T-helper 2 cell treated with Interferon-gamma antibody and Interleukin-4, amounts not matched to agents 5 μg/mL and 100 μg/mL, for 36 hours (primary cell): ENCODE results near the gene TMEM237.
"Not testable (repeated sequence)": the region's sequence is repeated elsewhere in the genome, so short reads cannot be mapped to it uniquely, and the experiment has no call there.

Source experiments
- DNase-seq: peaks from one replicate; pipeline ENCODE4 v3.0.0; 2021; ENCODE audit warnings: low spot score
- H3K27ac Mint-ChIP-seq: one replicate; pipeline ENCODE4 v1.8.0; 2021; ENCODE audit warnings: mild to moderate bottlenecking, mixed read lengths
- H3K27me3 Mint-ChIP-seq: one replicate; pipeline ENCODE4 v1.8.0; 2021; ENCODE audit warnings: low read depth, mixed read lengths
- H3K36me3 Mint-ChIP-seq: one replicate; pipeline ENCODE4 v1.8.0; 2021; ENCODE audit warnings: low read depth, mixed read lengths
- H3K4me1 Mint-ChIP-seq: one replicate; pipeline ENCODE4 v1.8.0; 2021; ENCODE audit warnings: low read depth, mixed read lengths
- H3K4me3 Mint-ChIP-seq: one replicate; pipeline ENCODE4 v1.8.0; 2022; ENCODE audit warnings: mild to moderate bottlenecking, moderate library complexity, mixed read lengths
- H3K9me3 Mint-ChIP-seq: one replicate; pipeline ENCODE4 v1.8.0; 2021; ENCODE audit warnings: mixed read lengths

The TMEM237 gene

GRCh38 chr2:201643216-201643890, at the start of gene TMEM237:
Gene TMEM237, minus strand, starts transcription at chr2:201643503. Its CDS starts 103 bp downstream, at chr2:201643400.
- H3K36me3 Mint-ChIP-seq = no peaks in the 10 kb centered on the region
- peak within 1 kb of the TSS; percentile 87 for H3K4me3 Mint-ChIP-seq
- H3K9me3 Mint-ChIP-seq = no peaks in the 10 kb centered on the region
- peak within 1 kb of the TSS; percentile 97 for H3K27ac Mint-ChIP-seq
- H3K4me1 Mint-ChIP-seq = peaks cover 14% of the 10 kb centered on the region
- DNase-seq = peak; percentile 38
- peaks cover 3% of the 10 kb centered on the region for H3K27me3 Mint-ChIP-seq

- no peaks in the 10 kb centered on the region for H3K9me3 Mint-ChIP-seq
- H3K4me3 Mint-ChIP-seq = no peak overlapping the region
- H3K36me3 Mint-ChIP-seq = no peaks in the 10 kb centered on the region
- no peaks in the 10 kb centered on the region for H3K4me1 Mint-ChIP-seq
- DNase-seq = no peak
- H3K27me3 Mint-ChIP-seq = peaks cover 25% of the 10 kb centered on the region
- no peak overlapping the region for H3K27ac Mint-ChIP-seq
Measured at GRCh38 chr2:201685156-201685555, 41.9 kb upstream of the TMEM237 start.

- peaks cover 14% of the 10 kb centered on the region for H3K27me3 Mint-ChIP-seq
- H3K27ac Mint-ChIP-seq = no peak overlapping the region
- H3K9me3 Mint-ChIP-seq = no peaks in the 10 kb centered on the region
- no peaks in the 10 kb centered on the region for H3K4me1 Mint-ChIP-seq
- H3K4me3 Mint-ChIP-seq = no peak overlapping the region
- no peaks in the 10 kb centered on the region for H3K36me3 Mint-ChIP-seq
- no peak for DNase-seq
Measured at GRCh38 chr2:201680743-201681142, 37.4 kb upstream of the TMEM237 start.

GRCh38 chr2:201678401-201678800, 35.1 kb upstream of the TMEM237 start:
- DNase-seq = no peak
- no peak overlapping the region for H3K4me3 Mint-ChIP-seq
- no peak overlapping the region for H3K27ac Mint-ChIP-seq
- H3K9me3 Mint-ChIP-seq = no peaks in the 10 kb centered on the region
- no peaks in the 10 kb centered on the region for H3K4me1 Mint-ChIP-seq
- peaks cover 13% of the 10 kb centered on the region for H3K27me3 Mint-ChIP-seq
- no peaks in the 10 kb centered on the region for H3K36me3 Mint-ChIP-seq

GRCh38 chr2:201675454-201675853, 32.2 kb upstream of the TMEM237 start:
- Mint-ChIP-seq H3K4me3 (no peak overlapping the region), H3K27me3 (peaks cover 9% of the 10 kb centered on the region), H3K4me1 (no peaks in the 10 kb centered on the region), H3K9me3 (no peaks in the 10 kb centered on the region), H3K27ac (no peak overlapping the region), H3K36me3 (no peaks in the 10 kb centered on the region)
- no peak for DNase-seq

GRCh38 chr2:201674794-201675193, 31.5 kb upstream of the TMEM237 start:
- DNase-seq = no peak
- Mint-ChIP-seq H3K4me1 (no peaks in the 10 kb centered on the region), H3K4me3 (no peak overlapping the region), H3K27me3 (peaks cover 12% of the 10 kb centered on the region), H3K9me3 (no peaks in the 10 kb centered on the region), H3K27ac (no peak overlapping the region), H3K36me3 (no peaks in the 10 kb centered on the region)

- Mint-ChIP-seq H3K4me3 (no peak overlapping the region), H3K4me1 (no peaks in the 10 kb centered on the region), H3K36me3 (no peaks in the 10 kb centered on the region), H3K27ac (no peak overlapping the region), H3K9me3 (no peaks in the 10 kb centered on the region), H3K27me3 (peaks cover 13% of the 10 kb centered on the region)
- no peak for DNase-seq
Measured at GRCh38 chr2:201674298-201674697, 31.0 kb upstream of the TMEM237 start.

- DNase-seq = no peak
- Mint-ChIP-seq H3K9me3 (no peaks in the 10 kb centered on the region), H3K36me3 (no peaks in the 10 kb centered on the region), H3K4me1 (no peaks in the 10 kb centered on the region), H3K4me3 (no peak overlapping the region), H3K27me3 (peaks cover 13% of the 10 kb centered on the region), H3K27ac (no peak overlapping the region)
Measured at GRCh38 chr2:201673546-201673945, 30.2 kb upstream of the TMEM237 start.

GRCh38 chr2:201671205-201671604, 27.9 kb upstream of the TMEM237 start:
- H3K4me3 Mint-ChIP-seq, DNase-seq, H3K27ac Mint-ChIP-seq, H3K9me3 Mint-ChIP-seq, H3K4me1 Mint-ChIP-seq, H3K36me3 Mint-ChIP-seq: not testable (repeated sequence)
- H3K27me3 Mint-ChIP-seq = peaks cover 13% of the 10 kb centered on the region

- H3K4me3 Mint-ChIP-seq = no peak overlapping the region
- H3K9me3 Mint-ChIP-seq = no peaks in the 10 kb centered on the region
- no peaks in the 10 kb centered on the region for H3K36me3 Mint-ChIP-seq
- H3K4me1 Mint-ChIP-seq = no peaks in the 10 kb centered on the region
- no peak overlapping the region for H3K27ac Mint-ChIP-seq
- H3K27me3 Mint-ChIP-seq = peaks cover 13% of the 10 kb centered on the region
- no peak for DNase-seq
Measured at GRCh38 chr2:201669865-201670264, 26.6 kb upstream of the TMEM237 start.

GRCh38 chr2:201668402-201668910, 25.2 kb upstream of the TMEM237 start:
- Mint-ChIP-seq H3K27ac (no peak overlapping the region), H3K4me1 (no peaks in the 10 kb centered on the region)

GRCh38 chr2:201664334-201664733, 21.0 kb upstream of the TMEM237 start:
- no peak for DNase-seq

More at GRCh38 chr2:201668402-201668910, 25.2 kb upstream of the TMEM237 start:
- Mint-ChIP-seq H3K27me3 (peaks cover 12% of the 10 kb centered on the region), H3K36me3 (no peaks in the 10 kb centered on the region), H3K4me3 (no peak overlapping the region), H3K9me3 (no peaks in the 10 kb centered on the region)
- DNase-seq = no peak

GRCh38 chr2:201661366-201661765, 18.1 kb upstream of the TMEM237 start:
- DNase-seq = no peak
- Mint-ChIP-seq H3K27me3 (peaks cover 21% of the 10 kb centered on the region), H3K4me3 (no peak overlapping the region), H3K27ac (no peak overlapping the region), H3K4me1 (no peaks in the 10 kb centered on the region), H3K9me3 (no peaks in the 10 kb centered on the region), H3K36me3 (no peaks in the 10 kb centered on the region)

More at GRCh38 chr2:201664334-201664733, 21.0 kb upstream of the TMEM237 start:
- Mint-ChIP-seq H3K27me3 (peaks cover 8% of the 10 kb centered on the region), H3K9me3 (no peaks in the 10 kb centered on the region), H3K36me3 (no peaks in the 10 kb centered on the region), H3K27ac (no peak overlapping the region), H3K4me1 (no peaks in the 10 kb centered on the region), H3K4me3 (no peak overlapping the region)

GRCh38 chr2:201660293-201660895, 17.1 kb upstream of the TMEM237 start:
- H3K27ac Mint-ChIP-seq = no peak overlapping the region
- H3K36me3 Mint-ChIP-seq = no peaks in the 10 kb centered on the region
- no peaks in the 10 kb centered on the region for H3K4me1 Mint-ChIP-seq
- H3K4me3 Mint-ChIP-seq = no peak overlapping the region
- H3K27me3 Mint-ChIP-seq = peaks cover 21% of the 10 kb centered on the region
- H3K9me3 Mint-ChIP-seq = no peaks in the 10 kb centered on the region
- DNase-seq = no peak
